ENCODE data around the gene SLC25A10.

Gene SLC25A10, protein sequence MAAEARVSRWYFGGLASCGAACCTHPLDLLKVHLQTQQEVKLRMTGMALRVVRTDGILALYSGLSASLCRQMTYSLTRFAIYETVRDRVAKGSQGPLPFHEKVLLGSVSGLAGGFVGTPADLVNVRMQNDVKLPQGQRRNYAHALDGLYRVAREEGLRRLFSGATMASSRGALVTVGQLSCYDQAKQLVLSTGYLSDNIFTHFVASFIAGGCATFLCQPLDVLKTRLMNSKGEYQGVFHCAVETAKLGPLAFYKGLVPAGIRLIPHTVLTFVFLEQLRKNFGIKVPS

DNA sequence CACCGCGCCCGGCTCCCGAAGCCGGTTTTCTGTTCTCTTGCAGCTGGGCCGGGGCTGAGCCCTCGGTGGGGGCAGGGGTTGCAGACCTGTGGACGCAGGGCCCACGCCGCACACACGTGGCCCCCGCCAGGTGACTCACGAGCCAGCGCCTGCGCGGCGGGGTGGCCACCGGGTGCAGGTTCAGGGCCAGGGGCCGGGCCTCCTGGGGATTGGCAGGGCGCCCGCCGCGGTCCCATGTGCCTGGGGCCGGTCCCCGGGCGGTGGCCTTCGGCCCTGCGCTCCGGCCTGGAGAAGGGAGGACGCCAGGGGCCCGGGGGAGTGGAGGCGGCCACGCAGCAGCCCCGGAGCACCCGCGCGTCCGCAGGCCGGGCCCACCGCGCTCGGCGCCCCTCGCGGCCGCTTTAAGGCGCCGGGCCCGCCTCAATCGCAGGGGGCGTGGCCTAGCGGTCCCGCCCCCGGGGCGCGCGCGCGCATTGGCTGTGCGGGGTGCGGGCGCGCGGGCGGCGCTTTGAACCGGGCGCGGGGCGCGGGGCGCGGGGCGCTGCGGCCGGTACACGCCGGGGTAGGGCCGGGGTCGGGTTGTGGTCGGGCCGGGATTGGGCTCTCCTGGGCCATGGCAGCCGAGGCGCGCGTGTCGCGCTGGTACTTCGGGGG is at the start of gene SLC25A10:
Gene SLC25A10 (plus strand): TSS at position 471 of the 654 bp plus-strand sequence. CDS start 143 bp downstream, at position 614.
- Mint-ChIP-seq H3K4me1 (peaks cover 14% of the 10 kb centered on the region), H3K27me3 (ENCODE audit: low read depth) (peaks cover 16% of the 10 kb centered on the region), H3K4me3 (peak within 1 kb of the TSS; percentile 89 to 93 (median 89)), H3K27ac (peak within 1 kb of the TSS in 2 of 3 experiments; percentile 39 to 63), H3K36me3 (ENCODE audit: low read depth) (peaks cover under 1% of the 10 kb centered on the region), H3K9me3 (no peaks in the 10 kb centered on the region)
- TF ChIP-seq, protein P1, sequence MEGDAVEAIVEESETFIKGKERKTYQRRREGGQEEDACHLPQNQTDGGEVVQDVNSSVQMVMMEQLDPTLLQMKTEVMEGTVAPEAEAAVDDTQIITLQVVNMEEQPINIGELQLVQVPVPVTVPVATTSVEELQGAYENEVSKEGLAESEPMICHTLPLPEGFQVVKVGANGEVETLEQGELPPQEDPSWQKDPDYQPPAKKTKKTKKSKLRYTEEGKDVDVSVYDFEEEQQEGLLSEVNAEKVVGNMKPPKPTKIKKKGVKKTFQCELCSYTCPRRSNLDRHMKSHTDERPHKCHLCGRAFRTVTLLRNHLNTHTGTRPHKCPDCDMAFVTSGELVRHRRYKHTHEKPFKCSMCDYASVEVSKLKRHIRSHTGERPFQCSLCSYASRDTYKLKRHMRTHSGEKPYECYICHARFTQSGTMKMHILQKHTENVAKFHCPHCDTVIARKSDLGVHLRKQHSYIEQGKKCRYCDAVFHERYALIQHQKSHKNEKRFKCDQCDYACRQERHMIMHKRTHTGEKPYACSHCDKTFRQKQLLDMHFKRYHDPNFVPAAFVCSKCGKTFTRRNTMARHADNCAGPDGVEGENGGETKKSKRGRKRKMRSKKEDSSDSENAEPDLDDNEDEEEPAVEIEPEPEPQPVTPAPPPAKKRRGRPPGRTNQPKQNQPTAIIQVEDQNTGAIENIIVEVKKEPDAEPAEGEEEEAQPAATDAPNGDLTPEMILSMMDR (IDR thresholded peaks at IDR 0.05; ENCODE audit: unreplicated experiment in 3 of 3): no peak

GRCh38 chr17:81664051-81664470 is 48.0 kb upstream of the SLC25A10 start:
- TF ChIP-seq, protein P1 (IDR thresholded peaks at IDR 0.05; ENCODE audit: unreplicated experiment in 3 of 3): no peak
- peaks cover 9% of the 10 kb centered on the region for H3K36me3 Mint-ChIP-seq (ENCODE audit: low read depth)
- no peaks in the 10 kb centered on the region for H3K27me3 Mint-ChIP-seq (ENCODE audit: low read depth)
- peak overlapping the region; percentile 25 to 52 (median 44) for H3K4me3 Mint-ChIP-seq
- H3K4me1 Mint-ChIP-seq: peaks cover 21% of the 10 kb centered on the region
- H3K9me3 Mint-ChIP-seq: no peaks in the 10 kb centered on the region
- no peak overlapping the region for H3K27ac Mint-ChIP-seq

DNA sequence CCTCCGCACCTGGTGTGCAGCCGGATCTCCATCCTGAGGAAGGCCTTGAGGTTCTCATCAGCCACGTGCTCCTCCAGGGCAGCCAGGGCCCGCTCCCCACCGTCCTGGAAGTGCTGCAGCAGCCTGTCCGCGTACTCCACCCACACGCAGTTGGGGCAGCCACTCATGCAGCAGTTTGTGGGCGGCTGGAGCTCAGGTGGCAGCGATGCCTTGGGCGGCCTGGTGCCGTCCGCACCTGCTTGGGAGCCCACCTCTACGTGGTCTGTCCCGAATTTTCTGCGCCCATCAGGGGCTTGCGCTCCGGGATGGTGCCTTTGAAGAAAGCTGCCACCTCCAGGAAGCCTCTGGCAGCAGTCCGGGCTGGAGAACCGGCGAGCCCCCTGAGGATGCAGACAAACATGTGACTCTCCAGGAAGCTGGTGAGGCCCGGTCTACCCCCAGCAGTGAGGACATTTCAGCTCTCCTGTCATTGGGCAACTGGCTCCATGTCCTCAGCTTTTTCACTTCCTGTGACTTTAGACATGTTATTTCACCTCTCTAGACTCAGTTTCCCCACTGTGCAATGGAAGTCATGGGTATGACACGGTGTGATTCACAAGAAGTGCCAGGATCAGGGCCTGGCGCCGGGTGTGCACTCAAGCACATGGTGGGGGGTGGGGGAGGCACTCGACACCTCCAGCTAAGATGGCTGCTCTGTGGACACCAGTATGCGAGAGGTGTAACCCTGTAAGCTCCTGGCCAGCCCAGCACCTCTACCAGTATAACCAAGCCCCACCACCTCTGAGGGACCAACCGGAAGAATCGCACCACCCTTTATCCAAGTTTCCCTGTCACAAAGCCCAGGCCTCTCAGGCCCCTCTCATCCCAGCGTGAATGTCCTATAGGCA is 46.6 kb upstream of the SLC25A10 start:
- peaks cover 13% of the 10 kb centered on the region for H3K36me3 Mint-ChIP-seq (ENCODE audit: low read depth)
- H3K4me1 Mint-ChIP-seq: peaks cover 21% of the 10 kb centered on the region
- no peaks in the 10 kb centered on the region for H3K27me3 Mint-ChIP-seq (ENCODE audit: low read depth)
- H3K9me3 Mint-ChIP-seq: no peaks in the 10 kb centered on the region
- peak overlapping the region; percentile 88 to 96 (median 94) for H3K27ac Mint-ChIP-seq
- TF ChIP-seq, protein P1 (IDR thresholded peaks at IDR 0.05; ENCODE audit: unreplicated experiment in 3 of 3): no peak
- peak overlapping the region; percentile 91 to 95 (median 92) for H3K4me3 Mint-ChIP-seq

DNA sequence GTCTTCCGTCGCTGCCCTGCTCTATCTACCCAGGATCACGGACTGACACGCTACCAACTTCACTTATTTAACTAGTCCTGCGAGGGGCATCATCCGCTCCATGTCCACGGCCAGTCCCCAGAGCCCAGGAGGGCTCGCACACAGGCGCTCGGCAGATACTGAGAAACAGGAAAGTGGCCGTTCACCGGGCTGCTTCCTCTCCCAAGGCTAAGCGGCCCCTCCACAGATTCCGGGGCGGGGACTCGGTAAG is 46.1 kb upstream of the SLC25A10 start:
- TF ChIP-seq, protein P1 (IDR thresholded peaks at IDR 0.05; ENCODE audit: unreplicated experiment in 3 of 3): no peak
- no peaks in the 10 kb centered on the region for H3K27me3 Mint-ChIP-seq (ENCODE audit: low read depth)
- peaks cover 21% of the 10 kb centered on the region for H3K4me1 Mint-ChIP-seq
- no peaks in the 10 kb centered on the region for H3K9me3 Mint-ChIP-seq
- peak overlapping the region; percentile 88 to 96 (median 94) for H3K27ac Mint-ChIP-seq
- H3K36me3 Mint-ChIP-seq (ENCODE audit: low read depth): peaks cover 13% of the 10 kb centered on the region
- H3K4me3 Mint-ChIP-seq: peak overlapping the region; percentile 91 to 95 (median 92)

- Mint-ChIP-seq H3K4me1 (peaks cover 21% of the 10 kb centered on the region), H3K27me3 (ENCODE audit: low read depth) (no peaks in the 10 kb centered on the region), H3K27ac (peak within 1 kb of the TSS; percentile 88 to 96 (median 94)), H3K9me3 (no peaks in the 10 kb centered on the region), H3K4me3 (peak within 1 kb of the TSS; percentile 92 to 95 (median 94)), H3K36me3 (ENCODE audit: low read depth) (peaks cover 17% of the 10 kb centered on the region)
- TF ChIP-seq, protein P1 (IDR thresholded peaks at IDR 0.05; ENCODE audit: unreplicated experiment in 3 of 3): no peak
Observed at GRCh38 chr17:81666342-81667191, 45.5 kb upstream of the SLC25A10 start, which contains the start of the genes CCDC137 and OXLD1. CCDC137 (plus strand) TSS chr17:81666737; CDS start chr17:81666767, 30 bp downstream. OXLD1 (minus strand) TSS chr17:81666605; CDS start chr17:81666577, 28 bp downstream.

All from nephron (organoid).